Central memory CD8-positive, alpha-beta T cell (primary cell): ENCODE results near the gene ANKS1B.

Experiments used
- ATAC-seq: fragments of 150-1000 bp; cut with Tn5 transposase; replicated peaks from 2 replicates; pipeline ENCODE4 v1.10.0; 2022; ENCODE audit warnings: mild to moderate bottlenecking, moderate FRiP score, moderate number of reproducible peaks; ENCODE audit not compliant: poor library complexity, severe bottlenecking; ENCODE audit errors: extremely low read depth
- DNase-seq, 2 donors: peaks; one replicate each; pipeline ENCODE4 v3.0.0; 2021; ENCODE audit warnings: low spot score in 2 of 2
- H3K27ac Mint-ChIP-seq: one replicate; pipeline ENCODE4 v1.8.0; 2022; ENCODE audit warnings: low read depth, mild to moderate bottlenecking, moderate library complexity, mixed read lengths
- H3K27me3 Mint-ChIP-seq: one replicate; pipeline ENCODE4 v1.8.0; 2022; ENCODE audit warnings: mixed read lengths
- H3K36me3 Mint-ChIP-seq: one replicate; pipeline ENCODE4 v1.8.0; 2022; ENCODE audit warnings: mild to moderate bottlenecking, moderate library complexity, mixed read lengths; ENCODE audit not compliant: insufficient read depth
- H3K4me1 Mint-ChIP-seq: one replicate; pipeline ENCODE4 v1.8.0; 2022; ENCODE audit warnings: mixed read lengths
- H3K4me3 Mint-ChIP-seq: one replicate; pipeline ENCODE4 v1.8.0; 2022; ENCODE audit warnings: mild to moderate bottlenecking, moderate library complexity, mixed read lengths
- H3K9me3 Mint-ChIP-seq: one replicate; pipeline ENCODE4 v1.8.0; 2022; ENCODE audit warnings: mixed read lengths

ANKS1B gene

GRCh38 chr12:99135376-99135775 lies 849.4 kb downstream of the ANKS1B start:
- DNase-seq (no peak), ATAC-seq (no peak)
- Mint-ChIP-seq H3K9me3 (peaks cover 5% of the 10 kb centered on the region), H3K27me3 (no peaks in the 10 kb centered on the region), H3K4me3 (no peak overlapping the region), H3K4me1 (no peaks in the 10 kb centered on the region), H3K27ac (no peak overlapping the region), H3K36me3 (no peaks in the 10 kb centered on the region)

GRCh38 chr12:99133401-99133800 lies 851.3 kb downstream of the ANKS1B start:
- Mint-ChIP-seq H3K9me3 (no peaks in the 10 kb centered on the region), H3K27me3 (no peaks in the 10 kb centered on the region), H3K4me3 (no peak overlapping the region), H3K27ac (no peak overlapping the region), H3K4me1 (no peaks in the 10 kb centered on the region), H3K36me3 (no peaks in the 10 kb centered on the region)
- ATAC-seq (no peak), DNase-seq (no peak)

GRCh38 chr12:99131751-99132199 lies 853.0 kb downstream of the ANKS1B start:
- Mint-ChIP-seq H3K4me1 (no peaks in the 10 kb centered on the region), H3K9me3 (no peaks in the 10 kb centered on the region), H3K27me3 (no peaks in the 10 kb centered on the region), H3K4me3 (no peak overlapping the region), H3K36me3 (no peaks in the 10 kb centered on the region), H3K27ac (no peak overlapping the region)
- DNase-seq (no peak), ATAC-seq (no peak)

- Mint-ChIP-seq H3K27me3 (no peaks in the 10 kb centered on the region), H3K4me1 (no peaks in the 10 kb centered on the region), H3K4me3 (no peak overlapping the region), H3K27ac (no peak overlapping the region), H3K36me3 (no peaks in the 10 kb centered on the region), H3K9me3 (no peaks in the 10 kb centered on the region)
- no peak for DNase-seq
- ATAC-seq = no peak
Observed at GRCh38 chr12:99130808-99131553, 853.8 kb downstream of the ANKS1B start.

- H3K27ac Mint-ChIP-seq = no peak overlapping the region
- H3K9me3 Mint-ChIP-seq = no peaks in the 10 kb centered on the region
- H3K27me3 Mint-ChIP-seq = no peaks in the 10 kb centered on the region
- H3K36me3 Mint-ChIP-seq = no peaks in the 10 kb centered on the region
- DNase-seq (no peak), ATAC-seq (no peak)
- no peak overlapping the region for H3K4me3 Mint-ChIP-seq
- H3K4me1 Mint-ChIP-seq = no peaks in the 10 kb centered on the region
Observed at GRCh38 chr12:99128246-99128802, 856.4 kb downstream of the ANKS1B start.

- Mint-ChIP-seq H3K9me3 (no peaks in the 10 kb centered on the region), H3K4me3 (no peak overlapping the region), H3K4me1 (no peaks in the 10 kb centered on the region), H3K36me3 (no peaks in the 10 kb centered on the region), H3K27ac (no peak overlapping the region), H3K27me3 (no peaks in the 10 kb centered on the region)
- no peak for ATAC-seq
- no peak for DNase-seq
Observed at GRCh38 chr12:99122959-99123358, 861.8 kb downstream of the ANKS1B start.

GRCh38 chr12:99122496-99122895 lies 862.2 kb downstream of the ANKS1B start:
- Mint-ChIP-seq H3K4me3 (no peak overlapping the region), H3K4me1 (no peaks in the 10 kb centered on the region), H3K9me3 (no peaks in the 10 kb centered on the region), H3K36me3 (no peaks in the 10 kb centered on the region), H3K27me3 (no peaks in the 10 kb centered on the region), H3K27ac (no peak overlapping the region)
- ATAC-seq (no peak), DNase-seq (no peak)

- DNase-seq = no peak
- ATAC-seq = no peak
- H3K9me3 Mint-ChIP-seq = no peaks in the 10 kb centered on the region
Observed at GRCh38 chr12:99121546-99121945, 863.2 kb downstream of the ANKS1B start.

GRCh38 chr12:99119943-99120342 lies 864.8 kb downstream of the ANKS1B start:
- H3K36me3 Mint-ChIP-seq = no peaks in the 10 kb centered on the region
- ATAC-seq (no peak), DNase-seq (no peak)
- no peaks in the 10 kb centered on the region for H3K27me3 Mint-ChIP-seq
- no peaks in the 10 kb centered on the region for H3K4me1 Mint-ChIP-seq
- H3K9me3 Mint-ChIP-seq = no peaks in the 10 kb centered on the region
- H3K4me3 Mint-ChIP-seq = no peak overlapping the region
- no peak overlapping the region for H3K27ac Mint-ChIP-seq

More at GRCh38 chr12:99121546-99121945, 863.2 kb downstream of the ANKS1B start:
- H3K4me1 Mint-ChIP-seq = no peaks in the 10 kb centered on the region
- H3K27ac Mint-ChIP-seq = no peak overlapping the region
- H3K4me3 Mint-ChIP-seq = no peak overlapping the region
- no peaks in the 10 kb centered on the region for H3K27me3 Mint-ChIP-seq
- H3K36me3 Mint-ChIP-seq = no peaks in the 10 kb centered on the region

- Mint-ChIP-seq H3K9me3 (no peaks in the 10 kb centered on the region), H3K4me3 (no peak overlapping the region), H3K4me1 (no peaks in the 10 kb centered on the region), H3K27ac (no peak overlapping the region), H3K27me3 (no peaks in the 10 kb centered on the region), H3K36me3 (no peaks in the 10 kb centered on the region)
- DNase-seq = no peak
- no peak for ATAC-seq
Observed at GRCh38 chr12:99119449-99119848, 865.3 kb downstream of the ANKS1B start.

GRCh38 chr12:99111600-99111999 lies 873.1 kb downstream of the ANKS1B start:
- no peaks in the 10 kb centered on the region for H3K4me1 Mint-ChIP-seq
- H3K36me3 Mint-ChIP-seq = no peaks in the 10 kb centered on the region
- DNase-seq = no peak
- ATAC-seq = no peak
- no peak overlapping the region for H3K27ac Mint-ChIP-seq
- H3K27me3 Mint-ChIP-seq = no peaks in the 10 kb centered on the region
- H3K4me3 Mint-ChIP-seq = no peak overlapping the region
- H3K9me3 Mint-ChIP-seq = no peaks in the 10 kb centered on the region

GRCh38 chr12:99110868-99111267 lies 873.9 kb downstream of the ANKS1B start:
- ATAC-seq (no peak), DNase-seq (no peak)
- Mint-ChIP-seq H3K9me3 (no peaks in the 10 kb centered on the region), H3K4me1 (no peaks in the 10 kb centered on the region), H3K27me3 (no peaks in the 10 kb centered on the region), H3K4me3 (no peak overlapping the region), H3K27ac (no peak overlapping the region), H3K36me3 (no peaks in the 10 kb centered on the region)

- Mint-ChIP-seq H3K9me3 (no peaks in the 10 kb centered on the region), H3K4me3 (no peak overlapping the region), H3K36me3 (no peaks in the 10 kb centered on the region), H3K4me1 (no peaks in the 10 kb centered on the region), H3K27me3 (no peaks in the 10 kb centered on the region), H3K27ac (no peak overlapping the region)
- DNase-seq (no peak), ATAC-seq (no peak)
Observed at GRCh38 chr12:99110212-99110611, 874.5 kb downstream of the ANKS1B start.
